Middle frontal gyrus (tissue), 1 donor: ENCODE data around the gene PAQR9.

Experiments
- DNase-seq: peaks from one replicate; pipeline ENCODE4 v3.0.0-alpha.2; 2015; ENCODE audit warnings: low spot score; ENCODE audit errors: extremely low spot score

PAQR9 gene

DNA sequence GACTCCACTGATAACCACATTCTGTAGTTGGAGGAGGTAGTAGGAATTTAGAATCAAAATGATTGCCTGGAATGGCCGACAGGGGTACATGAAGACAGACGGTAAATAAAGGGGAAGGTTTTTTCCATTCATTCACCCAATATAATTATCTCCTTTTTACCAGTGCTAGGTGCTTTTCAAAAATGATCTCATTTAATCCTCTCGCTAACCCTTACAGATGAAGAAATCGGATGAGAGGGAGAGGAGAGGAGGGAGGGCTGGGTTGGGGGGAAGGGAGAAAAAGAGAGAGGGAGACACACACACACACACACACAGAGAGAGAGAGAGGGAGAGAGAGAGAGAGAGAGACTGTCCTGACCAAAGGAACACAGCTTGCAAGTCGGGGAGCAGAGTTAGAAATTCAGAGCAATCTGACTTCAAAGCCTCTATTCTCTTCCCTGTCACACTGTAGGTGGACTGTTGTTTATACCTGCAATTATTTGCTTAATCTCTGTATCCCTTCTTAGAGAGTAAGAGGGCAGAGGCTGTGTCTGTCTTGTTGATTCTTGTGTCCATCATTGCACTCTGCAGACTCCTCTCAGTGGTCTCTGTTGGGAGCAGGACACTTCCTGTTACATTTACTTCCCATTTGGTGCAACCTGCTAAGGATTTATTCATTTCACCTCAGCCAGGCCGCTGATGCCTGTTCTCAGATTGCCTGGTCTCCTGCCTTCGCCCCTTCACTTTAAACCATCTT lies 18.7 kb upstream of the PAQR9 start:
- no peak for DNase-seq

GRCh38 chr3:142981108-142981507 lies 17.6 kb upstream of the PAQR9 start:
- no peak for DNase-seq

DNA sequence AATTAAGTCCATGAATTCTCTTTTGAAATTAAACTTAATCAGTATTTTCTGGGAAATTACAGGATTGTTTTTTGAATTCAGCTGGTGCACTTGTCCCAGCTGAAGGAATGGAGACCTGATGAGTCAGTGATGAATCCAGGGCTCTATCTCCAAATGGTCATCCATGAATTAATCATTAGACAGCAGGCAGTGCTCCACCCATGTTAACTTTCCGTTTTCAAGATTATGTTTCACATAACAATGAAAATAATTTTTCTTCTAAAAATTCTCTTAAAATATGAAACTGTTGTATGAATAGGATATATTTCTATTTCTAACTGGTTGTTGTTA lies 13.9 kb upstream of the PAQR9 start:
- DNase-seq: no peak

GRCh38 chr3:142976621-142977398 lies 13.3 kb upstream of the PAQR9 start:
- DNase-seq: no peak

DNA sequence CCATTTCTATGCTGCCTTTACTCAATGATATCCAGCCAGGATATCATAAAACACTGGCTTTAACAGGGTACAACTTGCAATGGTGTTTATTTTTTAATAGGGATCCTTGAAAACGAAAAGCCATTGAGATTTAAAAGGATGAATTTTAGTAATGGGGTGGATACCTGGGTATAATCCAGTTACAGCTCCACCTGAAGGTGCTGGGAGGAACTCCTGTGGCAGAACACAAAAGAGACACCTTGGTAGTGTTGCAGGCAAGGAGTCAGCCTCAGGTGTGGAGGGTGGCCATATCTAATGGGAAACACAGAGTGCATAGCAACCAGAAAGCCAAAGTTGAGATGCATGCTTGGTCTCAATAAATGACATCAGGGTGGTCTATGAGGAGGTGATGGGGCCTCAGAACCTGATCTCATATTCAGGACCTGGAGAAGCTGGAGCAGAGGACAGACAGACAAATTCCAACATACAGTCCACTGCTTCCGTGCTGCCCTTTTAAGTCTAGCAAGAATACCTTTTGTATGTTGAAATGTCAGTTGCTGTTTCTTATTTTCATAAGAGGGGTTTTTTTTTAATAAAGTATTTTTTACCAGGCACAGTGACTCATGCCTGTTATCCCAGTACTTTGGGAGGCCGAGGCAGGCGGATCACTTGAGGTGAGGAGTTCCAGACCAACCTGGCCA lies 12.0 kb upstream of the PAQR9 start:
- no peak for DNase-seq

GRCh38 chr3:142973217-142974009 lies 9.9 kb upstream of the PAQR9 start:
- no peak for DNase-seq

DNA sequence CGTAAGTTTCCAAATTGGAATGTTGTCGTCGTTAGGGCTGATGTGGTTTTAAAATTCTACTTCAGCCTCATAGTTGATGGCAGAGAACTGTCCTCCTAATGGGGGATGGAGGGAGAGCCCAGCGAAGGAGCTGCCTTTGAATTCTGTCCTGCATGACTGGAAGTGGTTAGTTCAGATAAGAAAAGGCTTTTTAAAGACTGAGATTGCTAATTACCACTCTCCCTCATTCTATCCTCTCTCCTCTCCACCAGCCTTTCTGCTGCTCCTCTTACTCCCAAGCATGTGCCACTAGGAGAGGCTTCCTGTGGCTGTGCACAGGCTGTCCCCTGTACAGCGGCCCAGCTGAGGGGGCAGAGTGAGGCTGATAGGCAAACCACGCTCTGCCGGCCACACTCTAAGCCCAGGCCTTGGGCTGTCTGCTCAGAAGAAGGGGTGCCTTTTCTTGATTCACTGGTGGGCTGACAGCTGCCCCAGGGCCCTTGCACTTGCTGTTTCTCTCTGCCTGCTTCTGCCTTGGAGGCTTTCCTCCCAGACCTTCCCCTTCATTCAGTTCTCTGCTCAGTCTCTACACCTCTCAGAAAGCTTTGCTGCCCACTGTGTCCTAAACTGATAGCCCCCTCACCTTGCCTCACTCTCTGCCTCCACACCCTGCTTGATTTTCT lies 8.7 kb upstream of the PAQR9 start:
- DNase-seq: no peak

DNA sequence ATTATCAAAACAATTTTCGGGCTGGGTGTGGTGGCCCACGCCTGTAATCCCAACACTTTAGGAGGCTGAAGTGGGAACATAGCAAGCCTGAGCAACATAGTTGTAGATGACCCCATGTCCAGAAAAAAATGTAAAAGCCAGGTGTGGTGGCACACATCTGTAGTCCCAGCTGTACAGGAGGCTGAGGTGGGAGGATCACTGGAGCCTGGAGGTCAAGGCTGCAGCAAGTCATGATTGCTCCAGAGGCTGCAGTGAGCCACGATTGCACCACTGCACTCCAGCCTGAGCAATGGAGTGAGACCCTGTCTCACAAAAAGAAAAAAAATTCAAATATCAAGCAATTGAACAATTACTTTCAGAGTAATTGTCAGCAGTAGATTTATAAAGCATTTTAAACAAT lies 8.0 kb upstream of the PAQR9 start:
- no peak for DNase-seq

- DNase-seq: no peak
Measured at GRCh38 chr3:142968319-142969025, 5.0 kb upstream of the PAQR9 start.

DNA sequence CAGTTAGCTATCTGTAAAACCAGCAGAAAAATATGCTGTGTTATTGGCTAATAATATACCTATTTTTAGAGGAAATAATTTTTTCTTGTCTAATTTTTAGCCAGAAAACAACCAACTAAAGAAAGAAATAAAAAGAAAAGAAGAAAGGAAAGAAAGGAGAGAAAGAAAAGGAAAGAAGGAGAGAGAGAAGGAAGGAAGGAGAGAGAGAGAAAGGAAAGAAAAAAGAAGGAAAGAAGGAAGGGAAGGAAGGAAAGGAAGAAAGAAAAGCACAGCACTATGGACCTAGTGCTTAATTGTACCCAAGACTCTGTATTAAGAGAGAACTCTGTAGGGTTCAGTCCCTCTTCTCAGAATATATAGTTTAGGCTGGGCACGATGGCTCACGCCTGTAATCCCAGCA lies 3.3 kb upstream of the PAQR9 start:
- no peak for DNase-seq

DNA sequence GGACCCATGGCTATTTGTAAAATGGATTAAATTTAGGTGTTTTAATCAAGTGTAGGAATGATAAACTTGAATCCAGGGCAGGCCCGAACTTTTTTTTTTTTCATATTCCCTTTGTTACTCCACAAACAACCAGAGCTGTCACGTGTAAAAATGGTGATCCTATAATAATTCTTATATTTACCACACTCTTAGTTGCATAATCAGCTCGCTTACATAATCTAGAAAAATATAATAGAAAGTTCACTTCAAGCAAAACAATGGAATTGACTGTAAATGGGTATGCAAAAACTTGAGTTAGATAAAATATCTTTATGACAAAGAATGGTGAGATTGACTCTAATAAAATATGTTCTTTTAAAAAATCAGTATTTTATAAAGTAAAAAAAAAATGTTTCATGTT lies 2.1 kb upstream of the PAQR9 start:
- no peak for DNase-seq

DNA sequence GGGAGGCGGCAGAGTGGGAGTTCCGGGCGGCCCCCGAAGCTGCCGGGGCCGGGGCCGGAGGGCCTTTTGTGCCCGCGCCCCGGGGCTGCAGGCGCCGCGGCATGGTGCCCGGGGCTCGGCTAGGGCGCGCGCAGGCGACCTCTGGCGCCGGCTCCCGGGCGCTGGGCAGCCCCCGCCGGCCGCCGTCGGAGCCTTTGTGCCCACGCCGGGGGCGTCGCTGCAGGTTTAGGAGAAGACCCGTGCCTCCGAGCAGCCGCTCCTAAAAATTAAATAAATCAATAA lies 299 bp downstream of the PAQR9 start:
- no peak for DNase-seq

DNA sequence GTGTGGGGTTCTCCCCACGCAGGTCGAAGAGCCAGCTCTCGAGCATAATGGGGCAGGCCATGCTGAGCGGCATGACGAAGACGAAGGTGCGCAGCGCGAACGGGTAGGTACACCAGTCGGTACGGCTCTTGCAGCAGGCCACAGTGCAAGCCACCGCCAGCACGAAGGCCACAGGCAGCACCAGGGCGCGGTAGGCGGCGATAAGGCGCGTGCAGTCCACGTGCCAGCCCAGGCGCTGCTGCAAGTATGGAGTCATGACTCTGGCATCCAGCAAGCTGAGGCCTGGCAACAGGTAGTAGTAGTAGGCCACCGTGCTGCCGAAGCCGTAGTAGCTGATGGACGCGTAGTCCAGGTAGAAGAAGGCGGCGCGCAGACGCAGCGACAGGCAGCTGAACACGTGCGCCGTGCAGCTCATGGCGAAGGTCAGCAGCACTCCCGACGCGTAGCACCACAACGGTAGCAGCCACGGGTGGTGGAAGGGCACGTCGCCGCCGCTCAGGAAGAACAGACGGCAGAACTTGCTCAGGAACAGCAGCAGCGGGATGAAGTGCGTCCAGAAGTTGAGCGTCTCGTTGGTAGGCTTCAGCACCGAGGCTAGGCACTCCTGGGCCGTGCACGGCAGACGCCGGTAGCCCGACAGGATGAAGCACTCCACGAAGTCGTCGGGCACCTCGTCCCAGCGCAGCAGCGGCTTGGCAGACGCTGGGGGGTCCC lies 797 bp downstream of the PAQR9 start:
- no peak for DNase-seq

DNA sequence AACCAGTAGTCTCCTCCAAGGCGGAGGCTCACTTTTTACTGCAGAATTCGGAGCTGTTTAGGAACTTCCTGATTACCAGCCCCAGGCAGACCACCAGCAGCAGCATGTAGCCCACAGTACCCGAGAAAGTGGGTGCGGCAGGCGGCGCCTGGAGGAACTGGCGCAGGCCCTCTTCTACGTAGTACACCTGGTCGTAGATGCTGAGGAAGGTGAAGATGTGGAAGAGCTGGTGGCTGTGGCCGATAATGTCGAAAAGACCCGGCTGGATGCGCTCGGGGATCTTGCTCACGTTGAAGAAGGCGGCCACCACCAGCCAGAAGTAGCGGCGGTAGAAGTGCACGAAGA lies 1.3 kb downstream of the PAQR9 start:
- no peak for DNase-seq

DNA sequence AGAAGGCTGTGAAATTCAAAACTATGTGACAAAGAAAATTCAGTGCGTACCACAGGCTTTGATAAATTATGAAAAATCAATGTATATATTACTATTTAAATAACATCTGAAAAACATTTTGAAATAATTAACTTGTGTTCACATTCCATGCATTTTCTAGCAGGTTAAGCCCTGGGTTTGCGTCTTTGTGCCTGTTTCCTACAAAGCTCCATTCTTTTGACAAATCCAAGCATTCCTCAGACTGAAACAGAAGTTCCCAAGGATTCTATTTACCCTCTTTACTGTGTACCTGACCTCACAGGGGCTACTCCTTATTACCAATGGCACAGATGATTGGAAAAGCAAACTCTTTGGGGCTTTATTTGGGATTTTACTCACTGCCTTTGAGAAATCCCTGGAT lies 1.9 kb downstream of the PAQR9 start:
- DNase-seq: no peak

GRCh38 chr3:142960322-142960850 lies 3.1 kb downstream of the PAQR9 start:
- no peak for DNase-seq

GRCh38 chr3:142958707-142959106 lies 4.8 kb downstream of the PAQR9 start:
- DNase-seq: no peak

GRCh38 chr3:142953443-142953842 lies 10.0 kb downstream of the PAQR9 start:
- no peak for DNase-seq

DNA sequence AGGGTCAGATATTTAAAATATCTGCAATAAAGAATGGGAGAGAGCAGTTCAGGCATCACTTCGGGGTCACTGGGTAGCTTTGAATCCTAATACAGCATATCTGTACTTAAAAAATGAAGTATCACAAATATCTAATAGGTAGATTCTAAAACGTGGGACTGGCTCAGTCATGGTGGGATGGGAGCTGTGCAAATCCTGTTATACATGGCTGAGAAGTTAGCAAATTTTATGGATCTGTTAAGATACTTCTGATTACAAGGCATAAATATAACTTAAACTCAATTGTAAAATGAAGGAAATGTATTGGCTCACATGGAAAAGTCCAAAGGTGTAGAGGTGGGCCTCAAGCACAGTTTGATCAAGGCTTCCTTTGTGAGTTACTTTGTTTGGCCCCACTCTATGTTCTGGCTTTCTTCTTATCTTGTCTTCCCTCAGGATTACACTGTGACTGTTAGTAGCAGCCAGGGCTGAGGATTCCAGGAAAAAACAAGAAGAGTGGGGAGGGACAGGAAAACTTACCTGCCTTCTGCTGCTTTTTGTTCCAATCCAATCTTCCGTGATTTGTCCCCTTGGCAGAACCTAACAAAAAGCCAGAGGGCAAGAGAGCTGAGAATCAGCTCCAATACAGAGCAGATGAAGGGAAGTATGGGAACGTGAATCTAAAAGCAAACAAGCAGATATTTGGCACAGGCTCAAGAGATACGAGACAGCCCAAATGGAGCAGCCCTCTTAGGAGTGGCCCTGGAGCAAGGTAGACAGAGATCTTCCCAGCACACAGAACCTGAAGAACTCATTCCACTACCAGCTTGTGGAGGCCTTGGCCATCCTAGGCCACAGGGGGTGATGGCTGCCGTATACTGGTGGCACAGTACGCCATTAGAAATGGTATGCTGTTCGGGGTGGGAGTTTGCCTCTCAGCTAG lies 10.9 kb downstream of the PAQR9 start:
- DNase-seq: no peak
